Thyroid gland (tissue), 4 donors: ENCODE results near the gene SLC6A17. TPM values are rescaled to one million over a fixed set of nuclear protein-coding genes. Genes with fewer than 3 reads are reported as not detected.

Experiments
- DNase-seq, 2 donors: peaks; one replicate each; pipeline ENCODE4 v3.0.0-alpha.2; 2019
- H3K27ac ChIP-seq, 3 donors: fragments of 200-600 bp; sonication (generic); 1 replicate in 2 of 3; 2 replicates in 1 of 3; pipeline ENCODE4 v1.5.1; 2016 to 2019; ENCODE audit warnings: mild to moderate bottlenecking in 1 of 3, moderate library complexity in 1 of 3
- H3K27me3 ChIP-seq: fragments of 200-600 bp; sonication (generic); one replicate; pipeline ENCODE4 v1.5.1; 2019
- H3K36me3 ChIP-seq, 2 donors: fragments of 200-600 bp; sonication (generic); one replicate each; pipeline ENCODE4 v1.5.1; 2016 to 2019
- H3K4me1 ChIP-seq, 2 donors: fragments of 200-600 bp; sonication (generic); one replicate each; pipeline ENCODE4 v1.5.1; 2017 to 2019
- H3K4me3 ChIP-seq, 3 donors: fragments of 200-600 bp; sonication (generic); replicated peaks in 1 of 3; 1 replicate in 2 of 3; 2 replicates in 1 of 3; pipeline ENCODE4 v1.5.1; 2016; ENCODE audit warnings: mild to moderate bottlenecking in 1 of 3
- H3K9me3 ChIP-seq: fragments of 200-600 bp; sonication (generic); one replicate; pipeline ENCODE4 v1.5.1; 2017
- POLR2A ChIP-seq, 2 donors: fragments of 450-650 bp; IDR thresholded peaks; one replicate each; pipeline ENCODE4 v1.6.1; 2017; ENCODE audit warnings: antibody characterized with exemption in 2 of 2, mild to moderate bottlenecking in 2 of 2, moderate library complexity in 1 of 2
- WGBS, 2 donors: methylation state at CpG; one replicate each; pipeline ENCODE4 v1.1.5; 2017; 5-methylcytosine and 5-hydroxymethylcytosine counted together
- intact Hi-C: fragments of 100-400 bp; cut with DNase I; formaldehyde crosslinking; loops from one replicate; pipeline ENCODE4 v1.15.1; 2023
- total RNA-seq, 4 donors: library from RNA; depleted of rRNA; stranded (reverse); fragments of >200 nt; gene quantifications; one replicate each; pipeline ENCODE4 v1.2.3, GENCODE V29; 2016
- TF ChIP-seq, protein P1 (sequence below), 6 experiments: fragments of 200-600 bp in 3 of 6; fragments of 450-650 bp in 3 of 6; sonication (generic) in 3 of 6; IDR thresholded peaks; one replicate each; pipeline ENCODE4 v1.5.1; 2016 to 2019; ENCODE audit warnings: antibody characterized with exemption in 6 of 6, mild to moderate bottlenecking in 2 of 6, inconsistent platforms in 1 of 6, moderate library complexity in 1 of 6

The SLC6A17 gene
- total RNA-seq, 4 donors from 2014 or later: under 0.01 to 0.49 (median 0.18) TPM

DNA sequence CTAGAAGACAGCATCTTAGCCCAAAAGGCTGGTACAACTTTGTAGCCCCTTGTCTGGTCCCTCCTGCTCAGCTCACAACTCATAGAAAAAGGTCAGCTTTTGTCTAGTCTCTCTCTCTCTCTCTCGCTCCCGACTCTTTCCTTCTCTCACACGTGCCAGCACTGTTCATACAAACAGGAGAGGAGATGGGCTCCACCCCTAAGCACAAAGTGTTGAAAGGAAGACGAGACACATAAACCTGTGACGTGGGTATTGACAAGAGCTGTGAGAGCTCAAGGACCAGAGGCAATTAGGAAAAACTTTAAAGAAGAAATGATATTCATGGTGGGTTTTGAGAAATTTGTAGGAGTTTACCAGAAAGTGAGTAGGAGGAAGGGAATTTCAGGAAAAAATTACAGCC lies 36.3 kb downstream of the SLC6A17 start:
- intact Hi-C loops: no loop called here
- no peak for DNase-seq
- no peaks in the 10 kb centered on the region for H3K9me3 ChIP-seq
- H3K4me1 ChIP-seq: no peaks in the 10 kb centered on the region
- no peaks in the 10 kb centered on the region for H3K36me3 ChIP-seq
- H3K27me3 ChIP-seq: no peaks in the 10 kb centered on the region
- 29 to 32% methylated on average over 5 of the region's 5 CpGs for WGBS, 2 donors
- no peak overlapping the region for H3K27ac ChIP-seq
- TF ChIP-seq, protein P1, sequence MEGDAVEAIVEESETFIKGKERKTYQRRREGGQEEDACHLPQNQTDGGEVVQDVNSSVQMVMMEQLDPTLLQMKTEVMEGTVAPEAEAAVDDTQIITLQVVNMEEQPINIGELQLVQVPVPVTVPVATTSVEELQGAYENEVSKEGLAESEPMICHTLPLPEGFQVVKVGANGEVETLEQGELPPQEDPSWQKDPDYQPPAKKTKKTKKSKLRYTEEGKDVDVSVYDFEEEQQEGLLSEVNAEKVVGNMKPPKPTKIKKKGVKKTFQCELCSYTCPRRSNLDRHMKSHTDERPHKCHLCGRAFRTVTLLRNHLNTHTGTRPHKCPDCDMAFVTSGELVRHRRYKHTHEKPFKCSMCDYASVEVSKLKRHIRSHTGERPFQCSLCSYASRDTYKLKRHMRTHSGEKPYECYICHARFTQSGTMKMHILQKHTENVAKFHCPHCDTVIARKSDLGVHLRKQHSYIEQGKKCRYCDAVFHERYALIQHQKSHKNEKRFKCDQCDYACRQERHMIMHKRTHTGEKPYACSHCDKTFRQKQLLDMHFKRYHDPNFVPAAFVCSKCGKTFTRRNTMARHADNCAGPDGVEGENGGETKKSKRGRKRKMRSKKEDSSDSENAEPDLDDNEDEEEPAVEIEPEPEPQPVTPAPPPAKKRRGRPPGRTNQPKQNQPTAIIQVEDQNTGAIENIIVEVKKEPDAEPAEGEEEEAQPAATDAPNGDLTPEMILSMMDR (IDR thresholded peaks at IDR 0.05): no peak
- no peak for TF ChIP-seq POLR2A (IDR thresholded peaks at IDR 0.05)
- H3K4me3 ChIP-seq: no peak overlapping the region

GRCh38 chr1:110187139-110187890 lies 37.0 kb downstream of the SLC6A17 start:
- no peaks in the 10 kb centered on the region for H3K27me3 ChIP-seq
- H3K4me3 ChIP-seq: no peak overlapping the region
- no peak overlapping the region for H3K27ac ChIP-seq
- H3K36me3 ChIP-seq: no peaks in the 10 kb centered on the region
- no peak for DNase-seq
- intact Hi-C loops: no loop called here
- TF ChIP-seq, protein P1 (IDR thresholded peaks at IDR 0.05): no peak
- no peak for TF ChIP-seq POLR2A (IDR thresholded peaks at IDR 0.05)
- WGBS, 2 donors: 82 to 93% methylated on average over 10 of the region's 10 CpGs
- H3K9me3 ChIP-seq: no peaks in the 10 kb centered on the region
- no peaks in the 10 kb centered on the region for H3K4me1 ChIP-seq

GRCh38 chr1:110188035-110188618 lies 37.8 kb downstream of the SLC6A17 start:
- Histone ChIP-seq H3K4me3 (no peak overlapping the region), H3K27me3 (no peaks in the 10 kb centered on the region), H3K4me1 (no peaks in the 10 kb centered on the region), H3K9me3 (no peaks in the 10 kb centered on the region), H3K36me3 (no peaks in the 10 kb centered on the region), H3K27ac (no peak overlapping the region)
- no peak for DNase-seq
- 69 to 73% methylated on average over 6 of the region's 6 CpGs for WGBS, 2 donors
- TF ChIP-seq, protein P1 (IDR thresholded peaks at IDR 0.05): no peak
- no peak for TF ChIP-seq POLR2A (IDR thresholded peaks at IDR 0.05)
- intact Hi-C loops: no loop called here

- Histone ChIP-seq H3K27ac (no peak overlapping the region), H3K4me1 (no peaks in the 10 kb centered on the region), H3K9me3 (no peaks in the 10 kb centered on the region), H3K27me3 (no peaks in the 10 kb centered on the region), H3K4me3 (no peak overlapping the region), H3K36me3 (no peaks in the 10 kb centered on the region)
- TF ChIP-seq, protein P1 (IDR thresholded peaks at IDR 0.05): no peak
- TF ChIP-seq POLR2A (IDR thresholded peaks at IDR 0.05): no peak
- no peak for DNase-seq
- intact Hi-C loops: no loop called here
- 89 to 93% methylated on average over 6 of the region's 6 CpGs for WGBS, 2 donors
Observed at GRCh38 chr1:110189181-110189580, 38.9 kb downstream of the SLC6A17 start.

- intact Hi-C loops: no loop called here
- H3K4me1 ChIP-seq: no peaks in the 10 kb centered on the region
- no peaks in the 10 kb centered on the region for H3K9me3 ChIP-seq
- H3K4me3 ChIP-seq: no peak overlapping the region
- no peaks in the 10 kb centered on the region for H3K36me3 ChIP-seq
- WGBS, 2 donors: 46 to 53% methylated on average over 6 to 8 of the region's 8 CpGs
- H3K27ac ChIP-seq: no peak overlapping the region
- H3K27me3 ChIP-seq: no peaks in the 10 kb centered on the region
- TF ChIP-seq, protein P1 (IDR thresholded peaks at IDR 0.05): no peak
- no peak for TF ChIP-seq POLR2A (IDR thresholded peaks at IDR 0.05)
- DNase-seq: peak; percentile 73 to 78
Observed at GRCh38 chr1:110190282-110190929, 40.1 kb downstream of the SLC6A17 start.
